Activated B cell treated with CpG ODN at 0.5 μM for 24 hours (primary cell): ENCODE data around the gene EPO. TPM values are rescaled to one million over a fixed set of nuclear protein-coding genes. Genes with fewer than 3 reads are reported as not detected.
"Not testable (repeated sequence)": the region's sequence is repeated elsewhere in the genome, so short reads cannot be mapped to it uniquely, and the experiment has no call there.

ENCODE experiments used
- ATAC-seq: fragments of 200-7000 bp; cut with Tn5 transposase; one replicate; pipeline ENCODE4 v1.10.0; 2021; ENCODE audit warnings: low read depth, mild to moderate bottlenecking, moderate library complexity
- CTCF ChIA-PET: fragments of 350-600 bp; sonication (Branson Sonifier 250); formaldehyde crosslinking; loops from one replicate; lab custom pipeline; 2021; ENCODE audit warnings: antibody characterized with exemption; lab: Charles Lee
- POLR2A ChIA-PET: fragments of 350-600 bp; sonication (Branson Sonifier 250); formaldehyde crosslinking; loops from one replicate; lab custom pipeline; 2021; ENCODE audit warnings: antibody characterized with exemption; lab: Charles Lee
- DNase-seq: peaks from one replicate; pipeline ENCODE4 v3.0.0; 2022
- H3K27ac Mint-ChIP-seq: one replicate; pipeline ENCODE4 v1.8.0; 2020; ENCODE audit warnings: mixed read lengths
- H3K27me3 Mint-ChIP-seq: one replicate; pipeline ENCODE4 v1.8.0; 2021; ENCODE audit warnings: mixed read lengths
- H3K36me3 Mint-ChIP-seq: one replicate; pipeline ENCODE4 v1.8.0; 2021; ENCODE audit warnings: low read depth, mixed read lengths
- H3K4me1 Mint-ChIP-seq: one replicate; pipeline ENCODE4 v1.8.0; 2021; ENCODE audit warnings: mixed read lengths
- H3K4me3 Mint-ChIP-seq: one replicate; pipeline ENCODE4 v1.8.0; 2020; ENCODE audit warnings: mild to moderate bottlenecking, mixed read lengths
- H3K9me3 Mint-ChIP-seq: one replicate; pipeline ENCODE4 v1.8.0; 2020; ENCODE audit warnings: mixed read lengths
- CTCF ChIP-seq: fragments of 200-600 bp; IDR thresholded peaks from one replicate; pipeline ENCODE4 v1.8.0; 2022; ENCODE audit warnings: antibody characterized with exemption, mild to moderate bottlenecking
- intact Hi-C: fragments of 100-400 bp; cut with micrococcal nuclease; formaldehyde crosslinking; loops from one replicate; pipeline ENCODE4 v1.15.1; 2024
- total RNA-seq: library from RNA; stranded (reverse); gene quantifications from 2 replicates; pipeline ENCODE4 v1.2.3, GENCODE V29; 2022

EPO gene
- total RNA-seq, 1 donor from 2014 or later = not detected

- Mint-ChIP-seq H3K9me3 (no peaks in the 10 kb centered on the region), H3K36me3 (no peaks in the 10 kb centered on the region), H3K27ac (no peak overlapping the region), H3K4me1 (no peaks in the 10 kb centered on the region), H3K4me3 (no peak overlapping the region), H3K27me3 (peaks cover 23% of the 10 kb centered on the region)
- DNase-seq (no peak), ATAC-seq (no peak)
- TF ChIP-seq CTCF = no peak
- ChIA-PET POLR2A (no interaction called here), CTCF (no interaction called here)
- intact Hi-C loops = no loop called here
Measured at GRCh38 chr7:100753750-100754149, 33.5 kb downstream of the EPO start.

DNA sequence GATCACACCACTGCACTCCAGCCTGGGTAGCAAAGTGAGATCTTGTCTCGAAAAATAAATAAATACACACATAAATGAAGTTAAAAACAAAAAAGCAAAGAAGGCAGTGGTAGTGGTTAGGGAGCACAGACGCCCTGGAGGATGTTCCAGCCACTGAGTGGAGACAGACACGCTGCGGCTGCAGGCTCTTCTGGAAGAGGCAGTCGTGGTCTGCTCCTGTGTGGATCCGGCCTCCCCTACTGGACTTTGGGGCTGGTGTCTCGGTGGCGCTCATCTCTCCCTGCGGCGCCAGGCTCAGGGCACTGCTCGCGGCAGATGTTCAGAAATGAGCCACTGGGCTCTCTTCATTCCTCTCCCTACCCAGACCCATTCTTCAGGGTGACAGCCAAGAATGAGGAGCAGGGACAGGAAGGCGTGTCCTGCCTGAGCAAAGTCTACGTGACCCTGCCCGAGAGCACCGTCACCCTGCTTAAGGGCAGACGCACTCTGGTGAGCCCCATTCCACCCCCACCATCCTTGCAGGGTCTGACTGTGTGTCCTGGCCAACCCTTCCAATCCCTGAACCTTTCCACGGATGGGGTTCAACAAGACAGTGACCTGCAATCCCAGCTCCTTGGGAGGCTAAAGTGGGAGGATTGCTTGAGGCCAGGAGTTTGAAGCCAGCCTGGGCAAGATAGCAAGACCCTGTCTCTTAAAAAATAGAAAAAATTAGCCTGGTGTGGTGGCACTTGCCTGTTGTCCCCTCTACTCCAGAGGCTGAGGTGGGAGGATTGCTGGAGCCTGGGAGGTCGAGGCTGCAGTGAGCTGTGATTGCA, 39.3 kb downstream of the EPO start:
- no peaks in the 10 kb centered on the region for H3K27me3 Mint-ChIP-seq
- H3K9me3 Mint-ChIP-seq = no peaks in the 10 kb centered on the region
- H3K27ac Mint-ChIP-seq = no peak overlapping the region
- no peaks in the 10 kb centered on the region for H3K36me3 Mint-ChIP-seq
- H3K4me1 Mint-ChIP-seq = no peaks in the 10 kb centered on the region
- intact Hi-C loops = no loop called here
- ATAC-seq = no peak
- ChIA-PET POLR2A (no interaction called here), CTCF (no interaction called here)
- no peak for TF ChIP-seq CTCF
- no peak for DNase-seq
- no peak overlapping the region for H3K4me3 Mint-ChIP-seq

GRCh38 chr7:100762841-100763240, 42.6 kb downstream of the EPO start:
- POLR2A ChIA-PET, ATAC-seq, H3K27ac Mint-ChIP-seq, DNase-seq, H3K36me3 Mint-ChIP-seq, H3K4me1 Mint-ChIP-seq, CTCF ChIA-PET, H3K27me3 Mint-ChIP-seq, intact Hi-C loops, H3K9me3 Mint-ChIP-seq, H3K4me3 Mint-ChIP-seq: not testable (repeated sequence)

DNA sequence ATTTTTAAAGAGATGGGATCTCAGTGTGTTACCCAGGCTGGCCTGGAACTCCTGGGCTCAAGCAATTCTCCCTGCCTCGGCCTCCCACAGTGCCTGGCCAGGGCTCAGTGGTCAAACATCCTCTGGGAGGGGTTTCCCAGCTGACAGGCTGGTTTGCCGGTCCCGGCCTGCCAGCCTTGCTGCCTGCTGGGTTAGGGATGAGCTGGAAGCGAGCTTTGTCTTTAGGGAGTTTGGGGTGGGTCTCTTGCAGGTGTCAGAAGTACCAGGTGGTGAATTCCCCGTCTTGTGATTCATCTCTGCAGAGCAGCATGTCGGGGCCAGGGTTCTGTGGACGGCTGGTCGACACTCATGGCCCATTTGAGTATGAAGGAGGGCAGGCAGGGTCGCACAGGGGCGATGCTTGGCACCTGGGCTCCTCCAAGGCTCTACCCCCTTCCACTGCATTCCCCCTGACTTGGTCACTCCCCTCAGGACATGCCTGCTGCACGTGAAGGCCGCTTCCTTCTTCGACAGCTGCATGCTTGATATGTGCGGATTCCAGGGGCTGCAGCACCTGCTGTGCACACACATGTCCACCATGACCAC, 43.4 kb downstream of the EPO start:
- intact Hi-C loops = no loop called here
- ATAC-seq (no peak), DNase-seq (no peak)
- H3K27ac Mint-ChIP-seq = no peak overlapping the region
- H3K27me3 Mint-ChIP-seq = peaks cover 3% of the 10 kb centered on the region
- no peak for TF ChIP-seq CTCF
- no peaks in the 10 kb centered on the region for H3K9me3 Mint-ChIP-seq
- H3K4me1 Mint-ChIP-seq = no peaks in the 10 kb centered on the region
- H3K4me3 Mint-ChIP-seq = no peak overlapping the region
- H3K36me3 Mint-ChIP-seq = no peaks in the 10 kb centered on the region
- ChIA-PET POLR2A (no interaction called here), CTCF (no interaction called here)

- Mint-ChIP-seq H3K4me1 (no peaks in the 10 kb centered on the region), H3K36me3 (no peaks in the 10 kb centered on the region), H3K27ac (no peak overlapping the region), H3K4me3 (no peak overlapping the region), H3K27me3 (peaks cover 9% of the 10 kb centered on the region), H3K9me3 (no peaks in the 10 kb centered on the region)
- intact Hi-C loops = no loop called here
- no peak for TF ChIP-seq CTCF
- ChIA-PET CTCF (interaction anchor here (0.5 kb wide), 1 partner anchor 470 kb away, joined by 4 read pairs; no protein-coding TSS in a partner anchor), POLR2A (no interaction called here)
- DNase-seq (no peak), ATAC-seq (no peak)
Measured at GRCh38 chr7:100764841-100765240, 44.6 kb downstream of the EPO start.
